G401 (cell line): Measurements from ENCODE around the gene LAIR2. TPM values are rescaled to one million over a fixed set of nuclear protein-coding genes. Genes with fewer than 3 reads are reported as not detected.
"Not testable (repeated sequence)": the region's sequence is repeated elsewhere in the genome, so short reads cannot be mapped to it uniquely, and the experiment has no call there.

Source experiments
- DNase-seq: peaks from one replicate; pipeline ENCODE4 v3.0.0-alpha.2; 2015; ENCODE audit warnings: low spot score
- in situ Hi-C: cut with HindIII; loops from 2 replicates; pipeline ENCODE4 v1.10.0; 2016; ENCODE audit warnings: low sequenced_read_pairs, mixed read lengths
- total RNA-seq: library from RNA; depleted of rRNA; stranded (reverse); fragments of >200 nt; shearing (Covaris generic); gene quantifications from 2 replicates; pipeline ENCODE4 v1.2.3, GENCODE V29; 2014

Gene LAIR2
- total RNA-seq, 1 experiment from 2014 or later = not detected

- DNase-seq = peak; percentile 94
- in situ Hi-C loops = no loop called here
Observed at GRCh38 chr19:54464044-54464629, 38.5 kb upstream of the LAIR2 start.

- DNase-seq = peak; percentile 88
- in situ Hi-C loops = no loop called here
Observed at GRCh38 chr19:54464630-54465425, 37.8 kb upstream of the LAIR2 start.

GRCh38 chr19:54465426-54466109 is 37.1 kb upstream of the LAIR2 start:
- in situ Hi-C loops = no loop called here
- DNase-seq = no peak

- in situ Hi-C loops, DNase-seq: not testable (repeated sequence)
Observed at GRCh38 chr19:54466110-54466480, 36.5 kb upstream of the LAIR2 start.

GRCh38 chr19:54469496-54469934 is 33.1 kb upstream of the LAIR2 start:
- in situ Hi-C loops = no loop called here
- DNase-seq = no peak

GRCh38 chr19:54470276-54470887 is 32.2 kb upstream of the LAIR2 start:
- no peak for DNase-seq
- in situ Hi-C loops = no loop called here

GRCh38 chr19:54470991-54471782 is 31.4 kb upstream of the LAIR2 start:
- DNase-seq = no peak
- in situ Hi-C loops = no loop called here

GRCh38 chr19:54473071-54473891 is 29.4 kb upstream of the LAIR2 start, which contains the start of gene CDC42EP5:
CDC42EP5 (minus strand) TSS chr19:54473296; CDS start chr19:54465547, 7,749 bp downstream.
- peak; percentile 30 for DNase-seq
- in situ Hi-C loops = no loop called here

GRCh38 chr19:54473892-54474372 is 28.7 kb upstream of the LAIR2 start:
- no peak for DNase-seq
- in situ Hi-C loops = no loop called here

- DNase-seq = no peak
- in situ Hi-C loops = no loop called here
Observed at GRCh38 chr19:54475706-54476105, 26.9 kb upstream of the LAIR2 start.

GRCh38 chr19:54477650-54478049 is 25.0 kb upstream of the LAIR2 start:
- in situ Hi-C loops = no loop called here
- no peak for DNase-seq

- in situ Hi-C loops = no loop called here
- peak; percentile 50 for DNase-seq
Observed at GRCh38 chr19:54478677-54479266, 23.9 kb upstream of the LAIR2 start.

- in situ Hi-C loops = no loop called here
- no peak for DNase-seq
Observed at GRCh38 chr19:54480051-54480450, 22.6 kb upstream of the LAIR2 start.

GRCh38 chr19:54481326-54481930 is 21.2 kb upstream of the LAIR2 start:
- DNase-seq = peak; percentile 53
- in situ Hi-C loops = no loop called here

- in situ Hi-C loops = no loop called here
- DNase-seq = no peak
Observed at GRCh38 chr19:54482889-54483288, 19.7 kb upstream of the LAIR2 start.

GRCh38 chr19:54484451-54484850 is 18.2 kb upstream of the LAIR2 start:
- in situ Hi-C loops = no loop called here
- DNase-seq = no peak

GRCh38 chr19:54485851-54486250 is 16.8 kb upstream of the LAIR2 start:
- in situ Hi-C loops = no loop called here
- no peak for DNase-seq
